SKM-1 (cell line): ENCODE results near the gene GRIA1.

ENCODE experiments used
- DNase-seq: peaks from one replicate; lab custom pipeline; 2025; ENCODE audit not compliant: unreplicated experiment; lab: John Stamatoyannopoulos, UW

The GRIA1 gene

DNA sequence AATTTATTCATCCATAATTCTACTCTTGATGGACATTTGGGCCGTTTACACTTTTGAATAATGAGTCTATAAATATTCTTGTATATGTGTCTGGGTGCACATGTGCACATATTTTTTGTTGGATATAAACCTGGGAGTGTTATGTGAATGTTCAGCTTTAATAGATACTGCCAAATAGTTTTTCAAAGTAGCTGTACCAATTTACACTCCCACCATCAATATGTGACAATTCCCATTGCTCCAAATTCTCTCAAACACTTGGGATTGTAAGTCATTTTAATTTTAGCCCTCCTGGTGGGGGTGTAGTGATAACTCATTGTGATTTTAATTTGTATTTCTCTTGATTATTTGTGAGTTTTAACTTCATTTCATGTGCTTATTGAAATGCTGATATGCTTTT, 114.9 kb downstream of the GRIA1 start:
- no peak for DNase-seq

DNA sequence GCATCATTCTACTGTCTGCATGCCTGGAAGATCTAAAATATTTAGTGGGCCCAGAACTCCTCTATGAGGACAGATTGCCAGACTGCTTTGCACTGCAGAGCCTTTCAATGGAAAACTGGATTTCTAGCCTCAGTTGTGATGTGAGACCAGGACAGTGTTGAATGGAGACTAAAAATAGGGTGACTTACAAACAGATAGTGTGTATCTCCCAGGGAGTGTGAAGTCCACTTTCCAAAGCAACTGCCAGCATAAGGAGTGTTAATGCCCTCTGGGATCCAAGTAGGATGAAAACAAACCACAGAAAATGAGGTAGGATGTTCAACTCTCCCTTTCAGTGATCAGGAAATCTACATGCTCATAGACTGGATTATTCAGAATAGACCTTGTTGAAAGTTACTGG, 119.5 kb downstream of the GRIA1 start:
- no peak for DNase-seq

DNA sequence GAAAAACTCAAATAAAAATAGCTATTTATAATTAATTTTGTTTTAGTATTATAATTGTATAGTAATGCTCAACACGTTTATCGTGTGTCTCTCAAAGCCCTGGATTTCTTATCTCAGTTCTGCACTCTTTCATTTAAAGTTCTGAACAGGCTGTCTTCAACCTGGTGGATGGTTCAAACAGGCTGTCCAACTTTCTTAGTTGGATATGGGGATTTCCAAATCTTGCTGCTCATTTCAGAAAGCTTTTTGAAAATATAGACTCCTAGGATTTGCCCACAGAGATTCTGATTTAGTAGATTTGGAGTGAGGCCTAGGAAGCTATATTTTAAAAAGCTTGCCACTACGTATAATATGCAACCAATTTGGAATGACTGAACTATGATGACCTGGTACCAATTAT, 120.3 kb downstream of the GRIA1 start:
- DNase-seq, result no peak

DNA sequence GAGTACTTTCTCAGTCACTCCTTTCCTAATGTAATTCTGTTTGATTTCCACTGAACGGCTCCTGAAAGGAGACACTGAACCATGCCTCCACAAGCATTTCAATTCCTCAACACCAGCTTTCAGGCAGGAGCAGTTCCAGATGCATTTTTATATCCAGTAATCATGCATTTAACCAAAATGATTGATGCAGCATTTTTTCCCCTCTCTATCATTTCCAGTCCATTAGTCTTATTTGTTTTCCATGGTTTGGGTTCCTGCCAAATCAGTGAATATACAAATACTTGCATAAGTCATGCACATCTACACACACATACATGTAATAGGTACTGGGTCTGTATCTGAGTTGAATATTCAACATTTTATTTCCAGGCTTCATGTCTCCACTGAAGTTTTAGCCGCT, 122.7 kb downstream of the GRIA1 start:
- DNase-seq, result no peak

DNA sequence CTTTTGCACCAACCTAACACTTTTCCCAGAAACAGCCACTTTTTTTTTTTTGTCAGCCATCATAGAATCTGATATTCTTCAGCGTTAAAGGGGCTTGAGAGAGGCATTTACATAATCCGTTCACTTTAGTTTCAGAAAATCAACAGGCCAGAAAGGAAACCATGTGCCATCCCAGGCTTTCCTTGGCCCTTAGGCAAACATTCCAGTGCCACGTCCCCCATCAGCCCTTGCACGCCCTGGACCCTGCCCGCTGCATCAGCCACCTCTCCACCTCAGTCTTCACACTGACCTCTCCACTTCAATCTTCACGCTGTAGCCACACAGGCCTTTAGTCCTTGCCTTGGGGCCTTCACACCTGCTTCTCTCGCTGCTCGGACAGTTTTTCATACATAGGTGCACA, 123.2 kb downstream of the GRIA1 start:
- no peak for DNase-seq

DNA sequence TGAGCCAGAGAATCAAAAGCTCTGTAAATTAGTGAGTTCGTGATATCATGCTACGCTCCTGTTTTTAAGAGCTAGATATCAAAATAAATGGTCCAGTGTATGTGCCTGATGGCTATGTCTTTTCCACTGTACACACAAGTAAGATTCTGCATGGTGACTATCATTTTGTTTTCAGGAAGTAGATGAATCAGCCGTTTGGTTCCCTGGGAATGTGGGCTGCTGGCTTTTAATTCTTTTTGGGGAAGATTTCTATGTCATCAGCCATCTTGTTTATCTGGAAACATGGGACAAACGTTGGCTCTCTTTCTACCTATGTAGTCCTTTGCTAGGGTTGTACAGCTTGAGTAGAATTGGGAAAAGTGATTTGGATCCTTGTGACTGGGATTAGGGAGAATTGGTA, 126.7 kb downstream of the GRIA1 start:
- no peak for DNase-seq

DNA sequence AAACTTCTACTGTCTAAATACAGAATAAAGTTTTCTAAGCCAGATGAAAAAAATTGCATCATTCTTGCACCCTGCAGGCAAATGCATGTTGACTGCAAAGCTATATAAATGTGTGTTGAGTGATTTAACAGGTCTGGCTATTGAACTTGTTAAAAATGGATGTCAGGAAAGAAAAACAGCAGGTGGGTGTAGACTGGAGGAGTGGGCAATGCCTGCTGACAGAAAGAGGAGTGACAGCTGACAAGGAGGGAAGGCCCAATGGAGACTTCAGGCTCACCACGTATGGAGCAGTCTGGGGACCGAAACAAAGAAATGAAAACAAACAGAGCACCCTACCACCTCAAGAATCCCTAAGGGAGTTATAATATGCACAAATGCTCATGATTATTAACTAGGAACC, 127.8 kb downstream of the GRIA1 start:
- no peak for DNase-seq

DNA sequence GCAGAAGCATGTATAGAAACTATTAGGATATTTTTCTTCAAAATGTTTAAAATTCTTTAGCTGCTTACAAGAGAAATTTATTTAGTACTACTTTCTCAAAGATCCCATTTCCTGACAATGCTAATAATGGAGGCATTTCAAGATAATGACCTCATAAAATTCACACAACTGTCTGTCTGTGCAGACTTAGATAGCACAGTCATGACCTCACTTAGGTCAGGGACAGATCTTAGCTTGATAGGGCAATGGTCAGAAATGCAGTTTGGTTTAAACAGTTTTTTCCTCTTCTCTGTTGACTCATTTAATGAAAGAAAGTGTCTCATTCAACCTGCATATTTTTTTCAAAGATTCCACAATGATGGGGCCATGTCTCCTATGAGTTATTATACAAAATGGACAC, 128.4 kb downstream of the GRIA1 start:
- DNase-seq, result no peak

DNA sequence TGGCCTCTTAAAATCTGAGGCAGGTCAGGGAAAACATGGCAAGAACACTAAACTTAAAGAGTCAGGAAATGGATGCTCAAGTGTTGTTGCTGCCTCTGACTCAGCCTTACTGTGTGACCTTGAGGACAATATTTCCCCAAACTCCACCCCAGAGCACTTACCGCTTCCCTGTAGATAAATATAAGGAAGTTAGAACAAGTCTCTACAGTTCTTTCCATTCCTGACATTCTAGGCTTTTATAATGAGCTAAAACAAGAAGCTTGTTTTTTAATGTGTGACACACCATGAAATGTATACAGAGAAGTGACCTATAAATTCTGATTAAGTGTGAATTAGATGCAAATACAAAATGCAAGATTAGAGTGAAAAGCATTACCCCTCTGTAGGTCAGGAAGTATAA, 129.3 kb downstream of the GRIA1 start:
- DNase-seq, result peak; percentile 14

DNA sequence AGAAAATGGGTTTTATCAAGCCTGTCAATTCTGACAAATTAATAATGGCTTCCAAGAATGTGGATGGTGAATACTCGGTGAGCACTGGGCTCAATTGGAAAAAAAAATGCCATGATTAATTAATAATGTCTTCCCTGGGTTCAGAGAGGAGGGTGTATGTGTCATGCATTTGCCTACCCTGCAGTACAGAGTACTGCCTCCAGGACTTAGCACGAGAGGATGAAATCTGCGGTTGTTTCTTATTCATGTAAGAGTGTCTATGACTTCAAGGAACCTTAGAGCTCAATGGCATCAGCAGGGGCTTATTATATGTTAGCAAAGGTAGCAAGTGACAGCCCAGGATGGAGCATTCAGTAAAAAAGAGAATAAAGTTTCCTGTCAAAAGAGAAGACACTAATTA, 132.7 kb downstream of the GRIA1 start:
- DNase-seq, result no peak

DNA sequence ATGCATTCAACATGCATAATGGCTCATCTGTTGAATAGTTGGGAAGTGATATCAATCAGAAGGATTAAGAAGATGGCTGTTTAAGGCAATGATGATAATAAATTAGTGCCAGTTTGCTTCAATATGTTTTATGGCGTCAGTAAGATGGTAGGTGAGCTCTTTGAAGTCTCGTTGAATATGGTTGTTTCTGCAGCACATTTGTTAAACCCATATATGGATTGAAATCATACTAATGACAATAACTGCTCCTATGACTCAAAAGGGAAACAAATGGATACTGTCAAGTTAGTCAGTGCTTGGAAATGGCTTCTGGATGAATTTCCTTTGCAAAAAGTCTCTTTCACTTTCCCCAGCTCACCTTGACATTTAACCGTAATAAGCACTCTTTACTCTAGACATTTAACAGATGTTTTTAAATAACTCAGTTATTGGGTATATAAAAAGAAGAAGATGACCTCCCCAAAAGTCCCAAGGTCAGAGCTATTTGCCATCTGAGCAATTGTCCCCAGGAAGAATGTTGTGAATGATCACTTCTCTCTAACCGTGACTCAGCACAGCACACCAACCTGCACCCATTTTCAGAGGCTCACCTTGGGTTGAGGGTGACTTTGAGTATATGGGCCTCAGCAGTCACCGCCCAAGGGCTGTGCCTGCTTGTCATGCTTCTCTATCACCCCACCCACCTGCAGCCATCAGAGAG, 133.4 kb downstream of the GRIA1 start:
- no peak for DNase-seq

DNA sequence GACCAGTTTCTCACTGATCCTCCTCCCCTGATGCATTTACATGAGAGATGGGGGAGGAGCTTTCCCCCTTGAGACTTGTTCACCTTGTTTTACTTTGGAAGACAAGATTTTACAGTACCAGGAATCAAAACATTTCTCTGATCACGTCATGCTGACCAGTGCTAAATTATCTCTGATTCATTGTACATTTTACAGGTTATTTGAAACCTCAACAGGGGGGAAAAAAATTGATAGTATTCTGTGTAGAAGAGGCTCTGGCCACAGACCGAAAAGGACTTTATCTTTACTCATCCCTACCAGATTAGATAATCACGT, 133.9 kb downstream of the GRIA1 start:
- DNase-seq, result no peak

DNA sequence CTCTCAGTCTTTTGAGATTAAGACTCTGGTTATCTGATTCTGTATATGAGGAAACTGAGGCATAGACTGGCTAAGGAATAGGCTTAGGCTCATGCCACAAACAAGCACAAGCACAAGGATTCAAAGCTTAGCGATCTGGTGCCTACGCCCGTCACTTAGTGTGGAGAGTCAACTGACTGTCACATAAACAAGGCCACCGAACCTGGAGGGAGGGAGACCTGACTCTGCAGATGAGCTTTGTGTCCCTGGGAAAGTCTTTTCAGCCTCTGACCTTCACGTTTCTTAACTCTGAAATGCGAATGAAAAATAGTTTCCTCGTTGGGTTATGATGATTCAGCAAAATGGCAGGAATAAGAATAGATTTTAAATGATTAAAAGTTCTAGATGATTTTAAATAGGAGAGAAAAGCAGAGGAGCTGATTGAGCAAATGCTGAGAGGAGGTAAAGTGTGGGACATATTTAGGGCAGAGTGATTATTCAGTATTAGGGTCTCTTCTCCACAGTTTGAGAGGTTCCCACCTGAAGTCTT, 135.4 kb downstream of the GRIA1 start:
- DNase-seq, result no peak

DNA sequence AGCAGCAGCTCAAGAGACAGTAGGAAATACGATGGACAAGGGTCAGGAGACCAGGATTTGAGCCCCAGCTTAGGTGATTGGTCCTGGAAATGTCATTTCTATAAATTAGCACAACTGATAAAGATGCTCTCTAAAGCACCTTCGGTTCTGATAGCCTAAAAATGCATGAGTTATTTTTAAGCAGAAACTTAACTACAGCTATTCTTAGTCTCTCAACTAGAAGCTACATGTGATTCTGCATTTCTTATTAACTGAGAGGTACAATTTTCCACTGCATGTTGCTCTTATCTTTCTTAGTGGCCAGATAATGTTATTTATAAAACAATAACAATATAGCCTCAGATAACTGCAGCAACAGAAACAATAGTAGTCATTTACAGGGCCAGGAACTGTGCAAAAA, 136.4 kb downstream of the GRIA1 start:
- no peak for DNase-seq

DNA sequence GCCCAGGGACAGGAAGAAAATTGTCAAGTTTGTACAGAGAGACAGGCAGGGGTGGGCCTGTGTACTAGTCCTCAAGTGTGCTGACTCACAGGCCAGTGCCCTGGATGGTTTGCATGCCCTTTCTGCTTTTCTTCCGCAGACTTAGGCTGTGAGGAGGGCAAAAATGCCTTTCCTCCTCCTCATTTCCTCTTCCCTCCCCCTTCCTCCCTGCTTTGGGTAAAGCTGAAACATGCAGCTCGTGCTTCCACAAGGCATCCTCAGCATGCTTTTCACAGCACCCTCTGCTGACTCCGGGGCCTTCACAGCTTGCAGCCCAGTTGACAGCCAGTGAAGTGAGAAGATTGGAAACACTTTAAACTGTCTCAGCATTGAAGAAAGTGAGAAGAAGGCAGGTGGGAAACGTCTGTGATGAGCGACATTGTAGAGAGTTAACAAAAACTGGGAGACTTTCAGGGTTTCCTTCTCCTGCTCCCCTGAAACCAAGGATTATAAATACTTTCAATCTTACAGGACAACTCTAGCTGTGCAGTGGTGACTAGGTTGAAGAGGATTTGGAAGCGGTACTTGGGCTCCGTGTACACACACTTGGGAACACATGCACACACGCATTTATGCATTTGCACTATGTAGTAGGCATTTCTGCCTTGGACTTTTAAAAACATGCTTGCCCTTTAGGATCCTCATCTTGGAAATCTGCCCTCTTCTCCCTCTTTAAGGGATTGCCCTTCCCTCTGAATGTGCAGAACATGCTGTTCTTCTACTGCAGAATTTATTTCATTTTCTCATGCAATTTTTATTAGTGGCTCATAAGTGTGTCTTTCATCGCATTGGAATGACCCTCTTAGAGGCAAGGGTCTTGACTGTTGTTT, 138.8 kb downstream of the GRIA1 start:
- DNase-seq, result no peak

DNA sequence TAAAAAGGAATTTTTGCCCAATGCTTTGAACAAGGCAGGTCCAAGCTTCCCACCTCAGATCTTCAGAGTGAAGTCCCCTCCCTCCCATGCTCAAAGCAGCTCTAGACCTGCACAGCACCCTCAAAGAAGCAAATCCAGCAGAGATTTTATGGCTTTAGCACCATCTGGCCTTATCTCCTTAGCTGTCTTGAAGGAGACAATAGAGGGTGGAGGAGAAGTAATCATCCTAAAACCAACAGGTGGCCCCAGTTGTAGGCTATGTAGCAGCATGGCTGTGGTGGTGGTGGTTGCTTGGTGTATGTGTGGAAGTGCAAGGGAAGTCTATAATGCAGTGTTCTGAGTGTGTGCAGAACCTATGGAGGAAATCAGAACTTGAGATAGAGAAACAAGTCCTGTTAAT, 140.1 kb downstream of the GRIA1 start:
- no peak for DNase-seq

DNA sequence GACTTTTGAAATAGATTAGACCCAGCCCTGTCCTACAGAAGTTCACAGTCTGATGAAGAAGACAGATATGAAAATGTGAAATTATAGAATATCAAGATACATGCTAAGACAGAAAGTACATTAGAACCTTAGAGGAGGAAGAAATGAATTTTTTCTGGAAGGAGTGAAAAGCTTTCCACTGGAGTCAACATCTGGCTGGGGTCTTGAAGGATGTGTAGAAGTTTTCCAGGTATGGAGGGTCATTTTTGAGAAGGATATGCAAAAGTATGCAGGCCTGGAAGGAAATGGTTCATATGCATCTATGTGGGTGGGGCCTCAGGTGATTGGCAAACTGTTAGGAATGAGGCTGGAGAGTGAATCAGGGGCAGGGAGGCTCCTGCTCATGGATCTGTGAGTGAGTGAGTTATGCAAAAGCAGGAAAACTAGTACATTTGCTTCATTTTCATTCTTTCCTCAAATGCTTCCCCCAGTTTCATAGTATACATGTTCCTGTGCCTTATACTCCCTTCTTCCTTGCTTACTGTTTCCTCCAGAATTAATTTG, 142.3 kb downstream of the GRIA1 start:
- DNase-seq, result no peak

DNA sequence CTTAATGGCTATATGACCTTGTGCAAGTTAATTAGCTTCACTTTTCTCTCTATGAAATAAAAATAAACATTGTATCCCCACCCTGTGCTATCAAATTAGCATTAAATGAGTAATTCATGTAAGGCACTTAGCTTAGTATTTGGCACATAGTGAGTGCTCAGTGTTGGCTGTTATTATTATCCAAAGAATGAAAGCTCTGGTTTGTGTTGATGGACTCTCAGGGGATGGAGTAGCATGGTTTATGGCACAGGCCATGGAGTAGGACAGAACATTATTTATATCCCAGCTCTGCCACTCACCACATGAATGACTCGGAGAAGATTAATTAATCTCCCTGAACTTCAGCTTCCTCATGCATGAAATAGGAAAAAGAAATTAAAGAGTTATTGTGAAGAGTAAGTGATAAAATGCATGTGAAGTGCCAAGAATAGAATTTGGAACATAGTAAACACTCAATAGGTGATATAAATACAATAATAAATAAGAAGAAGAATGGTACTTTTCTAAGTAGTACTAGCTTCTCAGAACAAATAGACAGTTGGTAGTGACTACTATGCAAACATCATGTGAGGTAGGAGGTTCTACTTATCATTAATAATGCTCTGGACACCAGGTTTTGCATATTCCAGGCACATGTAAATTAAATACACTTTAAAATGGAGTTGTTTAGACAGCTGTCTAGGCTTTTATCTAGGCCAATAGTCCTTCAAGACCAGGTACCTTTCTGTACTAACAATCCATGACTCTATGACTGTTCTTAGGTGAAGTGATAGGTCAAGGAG, 146.4 kb downstream of the GRIA1 start:
- no peak for DNase-seq

DNA sequence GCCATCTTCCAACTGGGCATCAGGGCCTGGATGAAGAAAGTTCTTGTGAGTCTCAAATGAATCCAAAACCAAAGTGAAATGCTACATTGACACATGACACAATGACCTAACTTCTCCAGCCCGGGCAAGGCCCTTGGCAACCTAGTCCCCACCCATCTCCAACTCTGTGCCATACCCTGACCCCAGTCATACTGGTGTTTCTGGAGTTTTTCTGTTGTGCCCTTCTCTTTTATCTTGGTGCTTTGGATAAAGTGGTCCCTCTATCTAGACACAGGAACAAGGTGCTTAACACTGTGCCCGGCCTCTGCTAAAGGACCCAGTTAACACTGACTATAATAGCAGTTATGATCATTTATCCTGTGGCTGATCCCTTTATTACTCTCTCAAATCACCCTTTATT, 149.8 kb downstream of the GRIA1 start:
- DNase-seq, result no peak

DNA sequence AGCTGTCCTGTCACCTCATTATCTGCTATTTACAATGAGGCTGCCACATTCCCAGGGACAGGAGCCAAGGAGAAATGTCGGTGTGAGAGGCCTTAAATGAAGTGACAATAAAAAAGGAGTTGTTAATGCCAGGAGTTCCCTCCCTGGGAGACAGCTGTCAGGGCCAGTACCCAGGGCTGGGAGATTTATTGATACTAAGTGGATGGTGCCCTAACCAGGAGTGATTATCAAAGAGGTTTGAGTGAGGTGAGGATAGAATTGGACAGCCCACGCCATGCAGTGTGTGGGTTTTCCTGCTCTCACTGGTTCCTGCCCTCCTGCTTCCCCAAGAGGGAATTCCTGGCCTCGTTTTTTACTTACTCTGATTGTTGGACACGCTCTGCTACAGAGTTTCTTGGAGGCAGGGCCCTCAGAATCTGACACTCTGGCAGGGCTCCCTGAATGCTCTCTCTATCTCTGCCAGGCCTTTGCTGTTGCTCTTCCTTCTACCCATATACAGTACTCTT, 150.8 kb downstream of the GRIA1 start:
- no peak for DNase-seq

DNA sequence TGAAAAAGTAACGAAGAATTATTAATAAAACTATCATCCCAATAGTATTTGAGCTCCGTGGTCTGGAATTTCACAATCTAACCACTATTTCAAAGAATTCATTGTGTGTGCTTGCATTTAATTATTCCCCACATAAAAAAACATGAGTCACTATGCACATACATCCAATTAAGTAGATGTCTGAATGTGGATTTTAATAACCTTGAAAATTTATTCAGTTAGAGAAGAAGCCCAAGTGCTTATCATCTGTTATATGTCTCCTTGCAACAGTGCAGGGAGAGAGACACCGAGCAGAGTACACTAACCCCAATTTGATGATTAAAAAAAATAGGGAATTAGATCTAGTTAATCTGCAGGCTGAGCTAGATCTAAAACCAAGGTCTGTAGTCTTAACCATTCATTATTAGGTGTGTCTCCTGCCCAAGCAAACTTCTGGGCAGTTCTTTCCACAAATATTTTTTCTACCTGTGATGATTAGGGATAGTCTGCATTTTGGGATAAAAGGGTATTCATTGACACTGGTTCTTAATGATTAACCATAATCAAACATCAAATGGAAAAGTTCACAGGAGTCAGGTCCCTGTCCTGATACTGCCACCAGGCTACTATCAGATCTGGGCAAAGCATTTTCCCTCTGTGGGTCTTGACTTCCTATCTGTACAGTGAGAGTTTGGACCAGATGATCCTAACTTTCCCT, 164.2 kb downstream of the GRIA1 start:
- DNase-seq, result no peak
